Measurements from ENCODE around the gene AREL1. TPM values are rescaled to one million over a fixed set of nuclear protein-coding genes. Genes with fewer than 3 reads are reported as not detected.

The AREL1 gene
- total RNA-seq, 6 experiments from 2014 or later, result 36.7 to 42.3 (median 40.6) TPM

DNA sequence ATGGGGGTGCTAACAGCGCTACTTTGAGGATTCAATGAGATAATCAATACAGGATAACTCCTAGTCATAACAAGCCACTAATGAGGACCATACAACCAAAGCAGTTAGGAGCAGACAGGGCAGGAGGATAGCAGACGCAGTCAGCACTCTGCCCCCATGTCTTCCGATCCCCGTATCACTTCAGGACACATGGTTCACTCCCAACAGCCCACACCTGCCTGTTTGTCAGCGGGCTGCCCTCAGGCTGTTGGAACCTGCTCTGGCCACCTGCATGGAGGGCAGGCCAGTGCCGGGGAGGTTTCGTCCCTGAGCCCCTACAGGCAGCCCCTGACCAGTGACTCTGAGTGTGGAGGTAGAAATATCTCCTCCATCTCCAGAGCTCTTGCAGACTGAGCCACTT lies 63.7 kb downstream of the AREL1 start:
- DNase-seq, result no peak
- H3K9me3 Mint-ChIP-seq, result no peaks in the 10 kb centered on the region
- TF ChIP-seq CTCF (IDR thresholded peaks at IDR 0.05), result no peak
- H3K27ac Mint-ChIP-seq, result peak overlapping the region; percentile 72
- peaks cover 85% of the 10 kb centered on the region for H3K4me1 Mint-ChIP-seq (ENCODE audit: low read depth)
- H3K27me3 Mint-ChIP-seq (ENCODE audit: insufficient read depth), result peaks cover 4% of the 10 kb centered on the region
- H3K4me3 Mint-ChIP-seq, result no peak overlapping the region
- H3K36me3 Mint-ChIP-seq (ENCODE audit: low read depth), result peaks cover 15% of the 10 kb centered on the region; the same call in 1 of the 2 replicates

DNA sequence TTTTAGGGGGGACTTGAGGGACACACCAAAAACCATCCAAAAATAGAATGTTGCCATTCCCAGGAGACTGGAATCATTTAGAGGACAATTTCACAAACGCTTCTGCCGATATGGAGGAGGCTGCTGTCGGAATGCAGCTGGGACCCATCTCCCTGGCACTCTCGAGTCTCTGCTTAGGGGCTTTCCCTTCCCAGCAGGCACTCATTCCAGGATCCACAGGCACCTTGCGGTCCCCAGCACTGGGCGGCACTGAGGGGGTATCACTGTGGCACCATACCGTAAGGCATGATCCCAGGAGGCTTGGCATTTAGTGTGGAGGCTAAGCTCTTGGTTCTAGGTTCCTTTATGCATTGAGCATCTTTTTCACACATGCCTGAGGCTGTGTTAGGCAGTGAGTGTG lies 64.3 kb downstream of the AREL1 start:
- H3K27ac Mint-ChIP-seq, result peak overlapping the region; percentile 42

GRCh38 chr14:74647678-74648461 lies 65.0 kb downstream of the AREL1 start:
- H3K4me1 Mint-ChIP-seq (ENCODE audit: low read depth), result peaks cover 73% of the 10 kb centered on the region
- DNase-seq, result no peak
- H3K4me3 Mint-ChIP-seq, result no peak overlapping the region
- H3K27ac Mint-ChIP-seq, result peak overlapping the region; percentile 66
- TF ChIP-seq CTCF (IDR thresholded peaks at IDR 0.05), result no peak
- peaks cover 6% of the 10 kb centered on the region; the same call in 1 of the 2 replicates for H3K36me3 Mint-ChIP-seq (ENCODE audit: low read depth)
- H3K9me3 Mint-ChIP-seq, result no peaks in the 10 kb centered on the region
- H3K27me3 Mint-ChIP-seq (ENCODE audit: insufficient read depth), result peaks cover 2% of the 10 kb centered on the region

More for the DNA sequence above, 64.3 kb downstream of the AREL1 start:
- Mint-ChIP-seq H3K4me1 (ENCODE audit: low read depth) (peaks cover 80% of the 10 kb centered on the region), H3K27me3 (ENCODE audit: insufficient read depth) (peaks cover 2% of the 10 kb centered on the region), H3K9me3 (no peaks in the 10 kb centered on the region), H3K4me3 (no peak overlapping the region), H3K36me3 (ENCODE audit: low read depth) (peaks cover 11% of the 10 kb centered on the region; the same call in 1 of the 2 replicates)
- DNase-seq, result no peak
- no peak for TF ChIP-seq CTCF (IDR thresholded peaks at IDR 0.05)

- no peak for DNase-seq
- TF ChIP-seq CTCF (IDR thresholded peaks at IDR 0.05), result no peak
- peaks cover 2% of the 10 kb centered on the region for H3K27me3 Mint-ChIP-seq (ENCODE audit: insufficient read depth)
- H3K4me1 Mint-ChIP-seq (ENCODE audit: low read depth), result peaks cover 69% of the 10 kb centered on the region
- peak overlapping the region; percentile 66; the same call in 1 of the 2 replicates for H3K27ac Mint-ChIP-seq
- H3K4me3 Mint-ChIP-seq, result no peak overlapping the region
- no peaks in the 10 kb centered on the region for H3K9me3 Mint-ChIP-seq
- peaks cover 6% of the 10 kb centered on the region; the same call in 1 of the 2 replicates for H3K36me3 Mint-ChIP-seq (ENCODE audit: low read depth)
Measured at GRCh38 chr14:74647061-74647677, 65.7 kb downstream of the AREL1 start.

DNA sequence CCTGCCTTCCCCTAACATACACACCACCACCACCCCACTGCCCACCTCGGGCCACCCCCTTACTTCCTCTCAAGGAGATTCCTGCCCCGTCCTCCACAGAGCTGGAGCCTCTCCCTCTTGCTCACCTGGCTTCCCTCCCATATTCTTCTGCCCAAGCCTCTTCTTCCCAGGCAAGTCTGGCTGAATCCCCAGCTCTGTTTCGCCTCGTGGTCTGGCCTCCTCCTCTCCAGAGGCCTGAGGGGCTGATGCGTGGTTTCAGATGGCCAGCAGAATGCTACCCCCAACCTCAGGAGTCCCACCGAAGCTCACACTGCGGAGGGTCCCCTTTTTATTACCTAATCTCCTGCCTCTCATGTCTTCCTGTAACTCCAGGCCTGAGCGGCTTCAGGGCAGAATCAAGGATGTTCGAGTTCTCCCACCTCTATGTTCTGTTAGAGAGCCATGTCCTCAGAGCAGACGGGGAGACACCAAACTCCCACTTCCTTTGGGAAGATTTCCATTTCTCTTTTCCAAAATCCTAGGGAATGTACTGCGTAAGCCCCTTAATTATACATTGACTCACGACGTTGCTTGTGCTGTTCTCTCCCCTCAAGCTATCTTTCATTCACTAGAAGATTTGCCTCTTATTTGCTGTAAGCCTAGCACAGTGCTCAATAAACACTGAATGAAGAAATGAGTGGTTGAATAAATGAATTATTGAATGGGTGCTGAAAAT lies 67.0 kb downstream of the AREL1 start:
- Mint-ChIP-seq H3K9me3 (no peaks in the 10 kb centered on the region), H3K4me3 (no peak overlapping the region), H3K27me3 (ENCODE audit: insufficient read depth) (peaks cover 2% of the 10 kb centered on the region), H3K4me1 (ENCODE audit: low read depth) (peaks cover 57% of the 10 kb centered on the region), H3K36me3 (ENCODE audit: low read depth) (no peaks in the 10 kb centered on the region), H3K27ac (peak overlapping the region; percentile 10; the same call in 1 of the 2 replicates)
- DNase-seq, result no peak
- TF ChIP-seq CTCF (IDR thresholded peaks at IDR 0.05), result no peak

All from HFFc6 (cell line).